Adrenal gland (tissue), 5 donors: ENCODE measurements around the gene IFI27L1.

Experiments
- POLR2A ChIP-seq, 2 donors: fragments of 450-650 bp; IDR thresholded peaks; one replicate each; pipeline ENCODE4 v1.6.1; 2017; ENCODE audit warnings: antibody characterized with exemption in 2 of 2, mild to moderate bottlenecking in 2 of 2, moderate library complexity in 1 of 2
- TF ChIP-seq, protein P1 (sequence below), 6 experiments: fragments of 450-650 bp in 4 of 6; fragments of 200-600 bp in 2 of 6; sonication (generic) in 1 of 6; IDR thresholded peaks; 1 replicate in 5 of 6; 2 replicates in 1 of 6; pipeline versions ENCODE4 v1.5.1 to v1.8.0; 2016 to 2021; ENCODE audit warnings: antibody characterized with exemption in 6 of 6, mild to moderate bottlenecking in 2 of 6, moderate library complexity in 1 of 6
- donor health status: DM: no; HTN: no; CAD: no.

DNA sequence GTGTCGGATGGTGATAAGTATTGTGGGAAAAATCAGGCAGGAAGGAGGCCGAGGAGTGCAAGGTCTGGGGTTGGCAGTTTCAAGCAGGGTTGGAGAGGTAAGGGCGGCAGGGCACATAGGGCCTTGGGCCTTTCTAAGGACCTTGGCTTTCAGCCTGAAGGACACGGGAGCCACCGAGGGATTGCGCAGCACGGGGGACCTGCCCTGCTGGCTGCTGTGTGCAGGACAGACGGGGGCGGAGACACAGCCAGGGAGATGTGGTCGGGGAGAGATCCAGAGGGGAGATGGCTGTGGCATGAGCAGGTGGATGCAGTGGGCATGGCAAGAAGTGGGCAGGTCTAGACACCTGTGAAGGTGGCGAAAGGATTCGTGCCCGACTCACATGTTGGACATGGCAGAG is 40.3 kb upstream of the IFI27L1 start:
- TF ChIP-seq POLR2A (IDR thresholded peaks at IDR 0.05) = no peak
- TF ChIP-seq, protein P1, sequence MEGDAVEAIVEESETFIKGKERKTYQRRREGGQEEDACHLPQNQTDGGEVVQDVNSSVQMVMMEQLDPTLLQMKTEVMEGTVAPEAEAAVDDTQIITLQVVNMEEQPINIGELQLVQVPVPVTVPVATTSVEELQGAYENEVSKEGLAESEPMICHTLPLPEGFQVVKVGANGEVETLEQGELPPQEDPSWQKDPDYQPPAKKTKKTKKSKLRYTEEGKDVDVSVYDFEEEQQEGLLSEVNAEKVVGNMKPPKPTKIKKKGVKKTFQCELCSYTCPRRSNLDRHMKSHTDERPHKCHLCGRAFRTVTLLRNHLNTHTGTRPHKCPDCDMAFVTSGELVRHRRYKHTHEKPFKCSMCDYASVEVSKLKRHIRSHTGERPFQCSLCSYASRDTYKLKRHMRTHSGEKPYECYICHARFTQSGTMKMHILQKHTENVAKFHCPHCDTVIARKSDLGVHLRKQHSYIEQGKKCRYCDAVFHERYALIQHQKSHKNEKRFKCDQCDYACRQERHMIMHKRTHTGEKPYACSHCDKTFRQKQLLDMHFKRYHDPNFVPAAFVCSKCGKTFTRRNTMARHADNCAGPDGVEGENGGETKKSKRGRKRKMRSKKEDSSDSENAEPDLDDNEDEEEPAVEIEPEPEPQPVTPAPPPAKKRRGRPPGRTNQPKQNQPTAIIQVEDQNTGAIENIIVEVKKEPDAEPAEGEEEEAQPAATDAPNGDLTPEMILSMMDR (IDR thresholded peaks at IDR 0.05) = peak in 1 of 6 experiments; percentile 19
